Retinal pigment epithelial cell (primary cell): ENCODE results near the gene ARNT2.

ENCODE experiments used
- DNase-seq: peaks from one replicate; pipeline ENCODE4 v3.0.0-alpha.2; 2010; ENCODE audit warnings: low read depth
- H3K4me3 ChIP-seq: 2 replicates; pipeline ENCODE4 v1.5.1; 2011; ENCODE audit warnings: mild to moderate bottlenecking, low read length, control low read depth, moderate library complexity
- TF ChIP-seq, protein P1 (sequence below): conservative IDR thresholded peaks from 2 replicates; pipeline ENCODE4 v1.5.1; 2011; ENCODE audit warnings: low read depth, low read length, control low read depth, inconsistent platforms

The ARNT2 gene

DNA sequence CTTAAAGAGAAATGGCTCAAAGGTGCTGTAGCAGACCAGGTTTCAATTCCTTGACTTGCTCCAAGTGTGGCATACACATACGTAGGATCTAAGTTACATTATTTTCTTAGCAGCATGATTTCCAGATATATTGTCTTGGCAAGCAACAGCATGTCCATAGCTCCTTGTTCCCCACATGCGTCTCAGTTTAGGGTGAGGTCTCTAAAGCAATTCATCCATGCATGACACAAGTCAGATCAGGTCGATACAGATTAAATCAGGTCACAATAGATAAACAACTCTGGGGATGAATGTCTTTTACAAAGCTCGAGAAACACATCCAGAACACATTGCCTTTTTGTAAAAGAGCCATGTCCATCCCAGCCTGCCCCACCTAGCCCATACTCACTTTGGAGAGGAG lies 182.0 kb downstream of the ARNT2 start:
- no peak overlapping the region for H3K4me3 ChIP-seq
- no peak for DNase-seq
- TF ChIP-seq, protein P1, sequence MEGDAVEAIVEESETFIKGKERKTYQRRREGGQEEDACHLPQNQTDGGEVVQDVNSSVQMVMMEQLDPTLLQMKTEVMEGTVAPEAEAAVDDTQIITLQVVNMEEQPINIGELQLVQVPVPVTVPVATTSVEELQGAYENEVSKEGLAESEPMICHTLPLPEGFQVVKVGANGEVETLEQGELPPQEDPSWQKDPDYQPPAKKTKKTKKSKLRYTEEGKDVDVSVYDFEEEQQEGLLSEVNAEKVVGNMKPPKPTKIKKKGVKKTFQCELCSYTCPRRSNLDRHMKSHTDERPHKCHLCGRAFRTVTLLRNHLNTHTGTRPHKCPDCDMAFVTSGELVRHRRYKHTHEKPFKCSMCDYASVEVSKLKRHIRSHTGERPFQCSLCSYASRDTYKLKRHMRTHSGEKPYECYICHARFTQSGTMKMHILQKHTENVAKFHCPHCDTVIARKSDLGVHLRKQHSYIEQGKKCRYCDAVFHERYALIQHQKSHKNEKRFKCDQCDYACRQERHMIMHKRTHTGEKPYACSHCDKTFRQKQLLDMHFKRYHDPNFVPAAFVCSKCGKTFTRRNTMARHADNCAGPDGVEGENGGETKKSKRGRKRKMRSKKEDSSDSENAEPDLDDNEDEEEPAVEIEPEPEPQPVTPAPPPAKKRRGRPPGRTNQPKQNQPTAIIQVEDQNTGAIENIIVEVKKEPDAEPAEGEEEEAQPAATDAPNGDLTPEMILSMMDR, result no peak

DNA sequence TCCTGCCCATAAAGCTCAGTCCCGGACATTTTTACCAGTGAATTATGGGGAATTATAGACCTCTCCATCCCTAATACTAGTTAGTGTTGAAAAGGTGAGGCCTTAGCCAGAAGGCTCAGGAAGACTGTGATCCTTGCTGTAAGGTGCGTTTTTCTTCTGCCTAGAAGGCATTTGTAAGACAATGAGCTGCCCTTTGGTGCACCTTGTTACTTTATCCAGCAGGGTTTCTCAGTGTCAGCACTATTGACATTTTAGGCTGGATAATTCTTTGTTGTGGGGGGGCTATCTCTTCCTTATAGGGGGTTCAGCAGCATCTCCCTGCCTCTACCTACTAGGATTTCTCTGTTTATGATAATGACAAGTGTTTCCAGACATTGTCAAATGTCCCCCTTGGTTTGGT lies 182.8 kb downstream of the ARNT2 start:
- H3K4me3 ChIP-seq, result no peak overlapping the region
- DNase-seq, result no peak
- TF ChIP-seq, protein P1, result no peak

DNA sequence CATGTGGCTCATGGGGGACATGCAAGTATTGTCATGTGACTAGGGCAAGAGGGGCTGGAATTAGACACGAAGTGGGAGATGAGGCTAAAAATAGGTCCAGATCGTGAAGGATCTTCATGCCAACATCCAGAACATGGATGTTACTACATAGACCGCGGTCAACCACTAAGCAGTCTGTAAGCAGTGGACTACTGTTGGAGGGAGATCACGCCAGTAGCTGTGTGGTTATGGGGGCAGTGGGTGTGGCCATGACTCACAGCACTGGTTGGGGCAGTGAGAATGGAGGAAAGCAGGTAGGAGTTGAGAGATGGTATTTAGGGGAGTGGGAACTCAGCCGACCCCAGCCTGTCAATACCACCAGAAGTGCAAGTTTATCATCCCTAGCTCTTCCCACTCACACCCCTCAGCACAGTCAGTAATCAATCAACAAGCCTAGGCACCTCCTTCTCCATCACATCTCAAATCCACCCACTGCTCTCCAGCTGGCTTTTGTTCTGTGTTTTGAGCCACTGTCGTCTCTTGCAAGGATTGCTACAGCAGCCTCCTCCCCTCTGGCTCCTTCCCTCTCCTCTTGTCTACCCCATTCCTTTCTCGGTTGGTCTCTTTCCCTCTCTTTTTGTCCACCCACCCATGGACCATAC lies 183.8 kb downstream of the ARNT2 start:
- DNase-seq, result no peak
- TF ChIP-seq, protein P1, result no peak
- no peak overlapping the region for H3K4me3 ChIP-seq

DNA sequence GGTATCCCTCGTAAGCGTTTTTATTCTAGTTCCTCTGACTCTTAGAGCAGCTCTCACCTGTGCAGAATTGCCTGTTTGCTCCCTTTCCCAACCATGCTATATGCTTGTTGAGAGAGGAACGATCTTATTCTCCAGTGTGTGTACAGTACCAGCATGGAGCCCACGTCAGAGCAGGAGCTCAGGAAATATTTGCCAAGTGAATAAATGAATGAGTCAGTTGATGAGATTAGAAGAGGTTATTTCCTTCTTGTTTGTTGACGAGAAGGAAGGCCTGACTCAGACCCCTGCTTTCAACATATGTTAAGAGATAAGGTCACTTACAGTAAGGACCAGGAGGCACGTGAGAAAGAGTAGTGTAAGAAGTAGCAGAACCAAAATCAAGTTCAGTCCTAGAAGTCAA lies 184.6 kb downstream of the ARNT2 start:
- H3K4me3 ChIP-seq, result no peak overlapping the region
- TF ChIP-seq, protein P1, result no peak
- peak; percentile 35 for DNase-seq

DNA sequence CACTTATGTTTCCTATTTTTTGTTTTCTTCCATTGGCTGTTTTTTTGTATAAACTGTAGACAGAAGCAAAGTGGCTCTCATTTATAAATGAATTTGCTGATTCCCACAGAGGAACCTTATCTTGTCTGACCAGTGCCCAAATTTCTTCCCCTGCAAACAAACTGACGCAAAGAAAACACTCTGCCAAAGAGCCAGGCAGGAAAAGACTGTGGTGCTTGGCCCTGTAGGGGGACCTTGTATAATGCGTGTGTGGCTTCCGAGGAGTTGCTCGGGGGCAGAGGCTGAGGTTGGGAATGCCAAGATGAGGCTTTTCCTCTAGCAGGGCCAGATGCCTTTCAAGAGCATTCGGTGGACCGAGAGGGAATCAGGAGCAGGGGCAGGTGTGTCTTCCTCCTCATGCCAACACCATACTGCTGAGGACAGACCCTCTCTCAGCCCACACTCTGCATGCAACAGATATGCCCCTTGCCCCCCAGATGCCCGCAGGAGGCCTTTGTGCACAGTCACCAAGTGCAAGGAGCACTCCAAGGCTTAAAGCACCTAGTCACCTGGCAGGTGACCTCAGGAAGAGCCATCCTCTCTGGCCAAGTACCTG lies 186.7 kb downstream of the ARNT2 start:
- TF ChIP-seq, protein P1, result no peak
- DNase-seq, result no peak
- H3K4me3 ChIP-seq, result no peak overlapping the region

DNA sequence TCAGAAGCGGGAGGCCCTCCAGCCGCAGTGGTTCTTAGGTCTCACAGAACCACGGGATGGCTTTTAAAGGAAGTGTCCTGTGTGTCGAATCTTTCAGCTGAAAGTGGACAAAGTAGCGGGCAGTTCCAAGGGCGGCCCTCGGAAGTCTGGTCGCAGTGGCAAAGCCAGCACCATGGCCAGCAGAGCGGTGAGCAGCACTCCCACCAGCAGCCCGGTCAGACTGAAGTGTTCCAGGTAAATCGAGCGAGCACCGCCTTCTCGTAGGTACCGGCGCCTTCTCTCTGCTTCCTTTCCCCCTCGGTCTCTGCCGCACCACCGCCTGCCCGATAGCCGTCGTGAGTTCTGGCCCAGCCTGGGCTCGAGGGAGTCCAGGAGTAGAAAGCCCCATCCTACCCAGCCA lies 187.3 kb downstream of the ARNT2 start:
- no peak for DNase-seq
- TF ChIP-seq, protein P1, result no peak
- no peak overlapping the region for H3K4me3 ChIP-seq

DNA sequence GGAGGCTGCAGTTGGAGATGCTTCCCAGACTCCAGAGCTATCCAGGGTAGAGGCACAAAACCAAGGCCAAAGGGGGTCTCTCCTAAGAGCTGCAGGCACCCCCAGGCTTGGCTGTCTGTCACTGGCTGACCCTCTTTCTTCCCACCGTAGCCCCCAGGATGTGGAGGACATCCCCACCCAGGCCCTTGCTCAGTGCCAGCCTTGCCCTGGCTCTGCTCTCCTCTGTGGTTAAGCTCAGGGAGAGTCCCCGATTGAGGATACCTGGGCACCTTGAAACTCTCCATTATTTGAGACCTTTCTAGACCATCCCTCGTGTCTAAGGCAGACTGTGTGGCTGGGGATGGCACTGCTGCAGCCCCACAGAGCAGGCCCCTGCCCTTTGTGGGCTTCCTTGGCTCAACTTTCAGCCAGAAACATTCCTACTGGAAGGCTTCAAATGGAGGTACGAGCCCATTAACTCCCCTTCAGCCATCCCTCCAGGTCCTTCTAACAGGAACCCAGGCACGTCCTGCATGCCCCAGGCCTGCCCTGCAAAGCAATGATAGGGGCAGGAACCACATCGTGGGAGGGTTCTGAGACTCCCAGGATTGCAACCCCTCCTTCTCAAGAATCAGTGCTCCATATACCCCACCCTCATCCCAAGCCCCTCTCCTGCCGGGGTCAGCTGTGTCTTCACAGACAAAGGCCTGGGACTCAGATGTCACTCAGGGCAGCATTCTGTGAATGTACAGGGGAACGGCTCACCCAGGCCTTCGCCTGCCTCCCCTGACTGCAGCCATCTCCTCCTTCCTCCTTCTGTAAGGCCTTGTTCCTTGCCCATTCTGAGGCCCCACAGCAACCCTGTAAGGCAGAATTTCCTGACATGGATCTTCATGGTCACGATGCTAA lies 188.0 kb downstream of the ARNT2 start:
- TF ChIP-seq, protein P1, result no peak
- H3K4me3 ChIP-seq, result no peak overlapping the region
- no peak for DNase-seq
